HCT116 (cell line): ENCODE data around the gene CCDC159. TPM values are rescaled to one million over a fixed set of nuclear protein-coding genes. Genes with fewer than 3 reads are reported as not detected.

Experiments used
- ATAC-seq: fragments of 200-7000 bp; cut with Tn5 transposase; 2 replicates; pipeline ENCODE4 v1.9.1; 2020; ENCODE audit warnings: mild to moderate bottlenecking, moderate library complexity
- BruUV-seq: library from RNA; stranded (reverse); fragments of 400-500 nt; replicated peaks from 2 replicates; lab custom pipeline; 2021; lab: Mats Ljungman, UMichigan
- CTCF ChIA-PET: fragments of 300-600 bp; sonication (Branson Sonifier 250); formaldehyde crosslinking; loops from one replicate; lab custom pipeline; 2021; ENCODE audit warnings: antibody characterized with exemption; lab: Charles Lee
- POLR2A ChIA-PET: fragments of 300-600, 350-600 bp; sonication (Branson Sonifier 250); formaldehyde crosslinking; loops from one replicate; lab custom pipeline; 2021; ENCODE audit warnings: antibody characterized with exemption; lab: Charles Lee
- RAD21 ChIA-PET, 2 experiments: fragments of 300-600 bp; sonication (Branson Sonifier 250); formaldehyde crosslinking; loops; one replicate each; lab custom pipeline; 2023; ENCODE audit warnings: low total read pairs in 2 of 2; ENCODE audit not compliant: uncharacterized antibody in 2 of 2, unreplicated experiment in 2 of 2, low non-redundant PET in 1 of 2; lab: Charles Lee
- DNase-seq: peaks from one replicate; pipeline ENCODE4 v3.0.0-alpha.2; 2010; ENCODE audit warnings: low read depth, low spot score
- H2AFZ ChIP-seq: fragments of 200-600 bp; shearing (Covaris generic), sonication (generic); 2 replicates; pipeline ENCODE4 v1.6.1; 2017; ENCODE audit warnings: low read depth, mixed run types, mixed read lengths, antibody characterized with exemption, low read length; ENCODE audit not compliant: poor library complexity, severe bottlenecking
- H3K27ac ChIP-seq: 2 replicates; pipeline ENCODE4 v1.5.1; 2012; ENCODE audit warnings: low read depth, low read length
- H3K27me3 ChIP-seq: fragments of 200-600 bp; sonication (generic); 2 replicates; pipeline ENCODE4 v1.6.1; 2016; ENCODE audit warnings: mixed run types, low read length, mixed read lengths; ENCODE audit not compliant: insufficient read depth
- H3K36me3 ChIP-seq, 2 experiments: fragments of 200-500 bp in 1 of 2; fragments of 200-600 bp in 1 of 2; sonication (Bioruptor generic) in 1 of 2; sonication (generic) in 1 of 2; 2 replicates each; pipeline versions ENCODE4 v1.5.1 to v1.6.1; 2014 to 2016; ENCODE audit warnings: low read length in 2 of 2, inconsistent platforms in 1 of 2, mixed read lengths in 1 of 2, mixed run types in 1 of 2; ENCODE audit not compliant: insufficient read depth in 2 of 2, control insufficient read depth in 1 of 2
- H3K4me1 ChIP-seq, 2 experiments: fragments of 200-600 bp in 1 of 2; sonication (generic) in 1 of 2; 2 replicates each; pipeline versions ENCODE4 v1.5.1 to v1.6.1; 2012 to 2017; ENCODE audit warnings: low read length in 2 of 2, inconsistent platforms in 1 of 2, mild to moderate bottlenecking in 1 of 2, mixed read lengths in 1 of 2, mixed run types in 1 of 2, moderate library complexity in 1 of 2; ENCODE audit not compliant: insufficient read depth in 2 of 2, control insufficient read depth in 1 of 2
- H3K4me2 ChIP-seq: fragments of 200-600 bp; sonication (generic); 2 replicates; pipeline ENCODE4 v1.6.1; 2017; ENCODE audit warnings: mixed run types, low read length, mixed read lengths
- H3K4me3 ChIP-seq, 2 experiments: fragments of 200-600 bp in 1 of 2; sonication (generic) in 1 of 2; replicated peaks in 1 of 2; 2 replicates each; pipeline ENCODE4 v1.5.1; 2011 to 2016; ENCODE audit warnings: low read length in 2 of 2, control low read depth in 1 of 2, low read depth in 1 of 2, mild to moderate bottlenecking in 1 of 2, mixed read lengths in 1 of 2, mixed run types in 1 of 2
- H3K79me2 ChIP-seq: fragments of 200-600 bp; sonication (generic); 2 replicates; pipeline ENCODE4 v1.6.1; 2017; ENCODE audit warnings: mild to moderate bottlenecking, mixed run types, low read length, moderate library complexity, mixed read lengths; ENCODE audit not compliant: insufficient read depth
- H3K9ac ChIP-seq: fragments of 200-600 bp; sonication (generic); 2 replicates; pipeline ENCODE4 v1.6.1; 2016; ENCODE audit warnings: low read length, mixed read lengths
- H3K9me2 ChIP-seq: fragments of 200-600 bp; sonication (generic), shearing (Covaris generic); 2 replicates; pipeline ENCODE4 v1.6.1; 2017; ENCODE audit warnings: mixed run types, mild to moderate bottlenecking, moderate library complexity; ENCODE audit not compliant: insufficient read depth
- H3K9me3 ChIP-seq, 2 experiments: fragments of 200-500 bp in 1 of 2; fragments of 200-600 bp in 1 of 2; sonication (Bioruptor generic) in 1 of 2; sonication (generic) in 1 of 2; 2 replicates each; pipeline ENCODE4 v1.6.1; 2014 to 2017; ENCODE audit warnings: low read length in 2 of 2, mixed read lengths in 2 of 2, inconsistent platforms in 1 of 2, low read depth in 1 of 2, mild to moderate bottlenecking in 1 of 2, mixed run types in 1 of 2, moderate library complexity in 1 of 2; ENCODE audit not compliant: control insufficient read depth in 1 of 2, insufficient read depth in 1 of 2
- H4K20me1 ChIP-seq: fragments of 200-600 bp; sonication (generic), shearing (Covaris generic); 2 replicates; pipeline ENCODE4 v1.6.1; 2017; ENCODE audit warnings: mixed run types, mild to moderate bottlenecking, moderate library complexity; ENCODE audit not compliant: insufficient read depth
- EZH2 ChIP-seq: fragments of 200-600 bp; sonication (generic); IDR thresholded peaks from 2 replicates; pipeline ENCODE4 v1.6.1; 2017; ENCODE audit warnings: antibody characterized with exemption, mixed run types
- FOSL1 ChIP-seq: IDR thresholded peaks from 2 replicates; pipeline ENCODE4 v1.6.1; 2012; ENCODE audit warnings: low read depth
- POLR2A ChIP-seq: IDR thresholded peaks from 2 replicates; pipeline ENCODE4 v1.7.0; 2011; ENCODE audit warnings: borderline replicate concordance; ENCODE audit not compliant: insufficient read depth, insufficient read length; ENCODE audit errors: extremely low read depth
- POLR2AphosphoS5 ChIP-seq: IDR thresholded peaks from 2 replicates; pipeline ENCODE4 v1.6.1; 2011; ENCODE audit warnings: mild to moderate bottlenecking, low read depth, low read length, moderate library complexity
- SIN3A ChIP-seq: IDR thresholded peaks from 2 replicates; pipeline ENCODE4 v1.6.1; 2012; ENCODE audit warnings: low read depth
- SP1 ChIP-seq: IDR thresholded peaks from 2 replicates; pipeline ENCODE4 v1.6.1; 2012; ENCODE audit warnings: low read depth
- ZFX ChIP-seq: fragments of 450-650 bp; IDR thresholded peaks from 2 replicates; pipeline ENCODE4 v1.6.1; 2017
- ZNF274 ChIP-seq: fragments of 200-500 bp; sonication (Bioruptor generic); IDR thresholded peaks from 2 replicates; pipeline ENCODE4 v1.6.1; 2014; ENCODE audit warnings: mild to moderate bottlenecking, low read depth, low read length, inconsistent platforms
- intact Hi-C: fragments of 100-400 bp; cut with micrococcal nuclease; formaldehyde crosslinking; loops from 2 replicates; pipeline ENCODE4 v1.10.0; 2022
- total RNA-seq: library from RNA; stranded (reverse); gene quantifications from one replicate; pipeline ENCODE4 v1.2.1, GENCODE V29; 2021; ENCODE audit not compliant: unreplicated experiment
- TF ChIP-seq, protein P1 (sequence below): IDR thresholded peaks from 2 replicates; pipeline ENCODE4 v1.6.1; 2012
- TF ChIP-seq, protein P2 (sequence below): IDR thresholded peaks from 2 replicates; pipeline ENCODE4 v1.6.1; 2012; ENCODE audit warnings: low read depth

Gene CCDC159
- total RNA-seq, 1 experiment from 2014 or later = 7.7 TPM

DNA sequence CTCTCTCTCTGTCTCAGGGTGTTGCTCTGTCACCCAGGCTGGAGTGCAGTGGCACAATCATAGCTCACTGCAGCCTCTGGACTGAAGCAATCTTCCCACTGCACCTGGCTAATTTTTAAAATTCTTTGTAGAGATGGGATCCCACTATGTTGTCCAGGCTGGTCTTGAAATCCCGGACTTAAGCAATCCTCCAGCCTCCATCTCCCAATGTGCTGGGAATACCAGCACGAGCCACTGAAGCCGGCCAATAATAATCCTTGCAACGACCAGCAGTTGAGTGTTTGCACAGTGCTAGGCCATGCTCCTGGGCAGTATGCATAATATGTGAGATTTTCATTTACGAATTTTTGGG lies 38.4 kb downstream of the CCDC159 start:
- Histone ChIP-seq H3K27ac (peak overlapping the region; percentile 40), H4K20me1 (no peaks in the 10 kb centered on the region), H3K36me3 (no peaks in the 10 kb centered on the region), H3K79me2 (0 out of 2 replicates have a peak, but pooled peaks cover 3% of the 10 kb centered on the region), H2AFZ (peak overlapping the region; percentile 56), H3K9me3 (no peaks in the 10 kb centered on the region), H3K4me2 (peak overlapping the region; percentile 97), H3K4me1 (peaks cover 17 to 49% of the 10 kb centered on the region in 2 experiments), H3K9me2 (no peaks in the 10 kb centered on the region), H3K9ac (peak overlapping the region; percentile 79; the same call in 1 of the 2 replicates), H3K27me3 (no peaks in the 10 kb centered on the region), H3K4me3 (no peak overlapping the region)
- no peak for DNase-seq
- ChIA-PET POLR2A (interaction anchor here (2.3 to 2.8 kb wide), 2 partner anchors 10 to 50 kb away, joined by 6 to 11 read pairs; partner anchors contain the start of genes ODAD3, PRKCSH and SWSAP1), RAD21 (interaction anchor here in 1 of 2 experiments (1.5 kb wide), 1 partner anchor 61 kb away, joined by 3 read pairs; no protein-coding TSS in a partner anchor), CTCF (interaction anchor here (1.1 to 4.4 kb wide), 4 partner anchors 9 to 98 kb away, joined by 3 to 48 read pairs (median 23); partner anchors contain the start of genes ODAD3, PRKCSH and RGL3)
- TF ChIP-seq ZNF274 (no peak), POLR2A (no peak), SIN3A (no peak), POLR2AphosphoS5 (no peak), FOSL1 (no peak), SP1 (no peak), ZFX (no peak), EZH2 (no peak)
- TF ChIP-seq, protein P1, sequence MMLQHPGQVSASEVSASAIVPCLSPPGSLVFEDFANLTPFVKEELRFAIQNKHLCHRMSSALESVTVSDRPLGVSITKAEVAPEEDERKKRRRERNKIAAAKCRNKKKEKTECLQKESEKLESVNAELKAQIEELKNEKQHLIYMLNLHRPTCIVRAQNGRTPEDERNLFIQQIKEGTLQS = no peak
- TF ChIP-seq, protein P2, sequence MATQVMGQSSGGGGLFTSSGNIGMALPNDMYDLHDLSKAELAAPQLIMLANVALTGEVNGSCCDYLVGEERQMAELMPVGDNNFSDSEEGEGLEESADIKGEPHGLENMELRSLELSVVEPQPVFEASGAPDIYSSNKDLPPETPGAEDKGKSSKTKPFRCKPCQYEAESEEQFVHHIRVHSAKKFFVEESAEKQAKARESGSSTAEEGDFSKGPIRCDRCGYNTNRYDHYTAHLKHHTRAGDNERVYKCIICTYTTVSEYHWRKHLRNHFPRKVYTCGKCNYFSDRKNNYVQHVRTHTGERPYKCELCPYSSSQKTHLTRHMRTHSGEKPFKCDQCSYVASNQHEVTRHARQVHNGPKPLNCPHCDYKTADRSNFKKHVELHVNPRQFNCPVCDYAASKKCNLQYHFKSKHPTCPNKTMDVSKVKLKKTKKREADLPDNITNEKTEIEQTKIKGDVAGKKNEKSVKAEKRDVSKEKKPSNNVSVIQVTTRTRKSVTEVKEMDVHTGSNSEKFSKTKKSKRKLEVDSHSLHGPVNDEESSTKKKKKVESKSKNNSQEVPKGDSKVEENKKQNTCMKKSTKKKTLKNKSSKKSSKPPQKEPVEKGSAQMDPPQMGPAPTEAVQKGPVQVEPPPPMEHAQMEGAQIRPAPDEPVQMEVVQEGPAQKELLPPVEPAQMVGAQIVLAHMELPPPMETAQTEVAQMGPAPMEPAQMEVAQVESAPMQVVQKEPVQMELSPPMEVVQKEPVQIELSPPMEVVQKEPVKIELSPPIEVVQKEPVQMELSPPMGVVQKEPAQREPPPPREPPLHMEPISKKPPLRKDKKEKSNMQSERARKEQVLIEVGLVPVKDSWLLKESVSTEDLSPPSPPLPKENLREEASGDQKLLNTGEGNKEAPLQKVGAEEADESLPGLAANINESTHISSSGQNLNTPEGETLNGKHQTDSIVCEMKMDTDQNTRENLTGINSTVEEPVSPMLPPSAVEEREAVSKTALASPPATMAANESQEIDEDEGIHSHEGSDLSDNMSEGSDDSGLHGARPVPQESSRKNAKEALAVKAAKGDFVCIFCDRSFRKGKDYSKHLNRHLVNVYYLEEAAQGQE = no peak
- no peak for ATAC-seq
- intact Hi-C loops = loop anchor here (5.0 kb wide), 1 partner anchor 92 kb away; no protein-coding TSS in a partner anchor
- BruUV-seq = no TSS peak
